Stimulated activated CD4-positive, alpha-beta T cell treated with anti-CD3 and anti-CD28 coated beads, Interleukin-1b, Interleukin-23, amount 100 ng/mL, for 48 hours (primary cell): ENCODE results near the gene GABRD.

Source experiments
- DNase-seq: peaks from one replicate; pipeline ENCODE4 v3.0.0-alpha.2; 2020

Gene GABRD

DNA sequence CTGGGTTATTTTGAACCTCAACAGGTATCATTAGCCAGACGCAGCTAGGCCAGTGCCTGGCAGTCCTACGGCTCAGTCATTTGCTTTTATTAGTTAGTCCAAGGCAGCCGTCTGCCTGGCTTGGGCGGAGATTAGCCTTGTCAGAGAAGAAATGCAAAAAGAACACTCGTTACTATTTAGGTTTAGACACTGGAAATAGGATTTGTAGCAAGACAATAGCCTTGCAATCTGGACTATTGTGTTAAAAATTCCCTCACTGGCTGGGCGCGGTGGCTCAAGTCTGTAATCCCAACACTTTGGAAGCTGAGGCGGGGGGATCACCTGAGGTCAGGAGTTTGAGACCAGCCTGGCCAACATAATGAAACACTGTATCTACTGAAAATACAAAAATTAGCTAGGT, 20.1 kb downstream of the GABRD start:
- no peak for DNase-seq

DNA sequence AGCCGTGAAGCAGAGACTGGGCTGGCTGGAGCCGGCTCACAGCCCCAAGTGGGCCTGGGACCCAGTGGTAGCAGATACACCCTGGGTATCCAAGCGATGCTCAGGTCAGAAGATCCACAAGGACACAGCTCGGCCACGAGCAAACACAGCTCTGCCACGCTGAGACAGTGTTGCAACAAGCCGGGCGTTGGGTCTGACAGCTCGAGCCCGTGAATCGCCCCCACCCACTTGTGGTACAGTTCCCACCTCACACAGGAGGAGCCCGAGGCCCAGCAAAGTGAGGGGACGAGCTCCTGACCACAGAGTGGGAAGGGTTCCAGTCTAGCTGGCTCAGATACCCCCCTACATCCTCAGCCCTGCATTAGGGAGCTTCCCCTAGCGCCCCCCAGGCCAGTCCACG, 22.2 kb downstream of the GABRD start:
- DNase-seq, result no peak

DNA sequence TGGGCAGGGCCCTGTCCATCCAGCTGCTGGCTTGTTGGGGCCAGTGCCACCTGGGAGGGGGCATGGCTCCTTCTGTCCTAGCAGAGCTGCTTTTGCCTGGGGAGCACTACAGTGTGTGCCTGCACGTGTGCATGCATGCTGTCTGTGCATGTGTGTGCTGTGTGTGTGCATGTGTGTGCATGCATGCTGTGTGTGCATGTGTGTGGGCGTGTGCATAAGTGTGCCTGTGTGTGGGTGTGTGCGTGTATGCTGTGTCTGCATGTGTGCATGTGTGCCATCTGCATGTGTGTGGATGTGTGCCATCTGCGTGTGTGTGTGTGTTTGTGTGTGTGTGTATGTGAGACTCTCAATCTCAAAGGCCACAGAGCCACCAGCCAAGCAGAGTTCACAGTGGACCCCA, 22.7 kb downstream of the GABRD start:
- no peak for DNase-seq

- no peak for DNase-seq
These were observed 24.0 kb downstream of the GABRD start for GRCh38 chr1:2042830-2043773.

DNA sequence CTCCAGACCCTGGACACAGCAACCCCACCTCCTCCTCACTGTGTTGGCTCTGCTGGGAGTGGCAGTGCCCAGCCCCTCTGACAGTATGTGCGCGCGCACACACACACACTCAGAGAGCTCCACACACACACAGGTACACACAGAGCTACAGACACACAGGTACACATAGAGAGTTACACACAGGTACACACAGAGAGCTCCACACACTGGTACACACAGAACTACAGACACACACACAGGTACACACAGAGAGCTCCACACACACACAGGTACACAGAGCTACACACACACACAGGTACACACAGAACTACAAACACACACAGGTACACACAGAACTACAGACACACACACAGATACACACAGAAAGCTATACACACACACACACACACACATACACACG, 24.7 kb downstream of the GABRD start:
- no peak for DNase-seq

DNA sequence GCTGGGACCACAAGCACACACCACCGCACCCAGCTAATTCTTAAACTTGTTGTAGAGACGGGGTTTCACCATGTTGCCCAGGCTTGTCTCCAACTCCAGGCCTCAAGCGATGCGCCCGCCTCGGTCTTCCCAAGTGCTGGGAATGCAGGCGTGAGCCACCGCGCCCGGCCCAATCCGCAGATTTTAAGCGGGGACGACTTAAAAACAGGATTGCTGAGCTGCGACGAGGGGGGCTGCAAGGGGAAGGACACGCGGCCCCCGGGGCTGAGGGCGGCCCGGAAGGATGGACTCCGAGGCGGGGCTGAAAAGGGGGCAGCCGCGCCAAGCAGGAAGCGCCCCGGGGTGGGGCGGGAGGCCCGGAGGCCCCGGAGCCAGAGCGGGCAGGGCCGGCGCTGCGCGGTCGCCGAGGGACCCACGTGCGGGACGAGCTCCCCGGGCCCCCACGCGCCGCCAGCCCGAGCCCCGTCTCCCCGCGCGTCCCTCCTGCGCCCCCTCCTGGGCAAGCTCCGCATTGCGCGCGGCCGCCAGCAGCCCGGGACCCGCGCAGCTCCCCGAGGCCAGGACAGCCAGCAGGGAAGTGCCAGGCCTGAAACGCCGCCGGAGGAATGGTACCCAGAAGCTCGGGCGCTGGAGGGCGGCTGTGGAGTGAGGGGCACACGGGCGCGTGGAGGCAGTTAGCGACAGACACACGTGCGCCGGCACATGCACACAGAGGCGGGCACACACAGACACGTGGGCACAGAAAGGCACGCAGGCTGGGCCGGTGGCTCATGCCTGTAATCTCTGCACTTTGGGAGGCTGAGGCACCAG, 25.6 kb downstream of the GABRD start:
- peak; percentile 76 for DNase-seq

GRCh38 chr1:2045468-2046173, 26.5 kb downstream of the GABRD start:
- DNase-seq, result no peak

- peak; percentile 39 for DNase-seq
These were observed 27.2 kb downstream of the GABRD start for GRCh38 chr1:2046174-2046917.

GRCh38 chr1:2046953-2047748, 28.0 kb downstream of the GABRD start:
- no peak for DNase-seq

- DNase-seq, result no peak
These were observed 28.9 kb downstream of the GABRD start for GRCh38 chr1:2047749-2048729.

GRCh38 chr1:2049225-2049717, 30.1 kb downstream of the GABRD start:
- peak; percentile 20 for DNase-seq

- DNase-seq, result peak; percentile 92
These were observed 30.7 kb downstream of the GABRD start, which contains the start of gene PRKCZ for GRCh38 chr1:2049718-2050431. Gene PRKCZ, plus strand, starts transcription at chr1:2050411. Its CDS starts 220 bp downstream, at chr1:2050631.

DNA sequence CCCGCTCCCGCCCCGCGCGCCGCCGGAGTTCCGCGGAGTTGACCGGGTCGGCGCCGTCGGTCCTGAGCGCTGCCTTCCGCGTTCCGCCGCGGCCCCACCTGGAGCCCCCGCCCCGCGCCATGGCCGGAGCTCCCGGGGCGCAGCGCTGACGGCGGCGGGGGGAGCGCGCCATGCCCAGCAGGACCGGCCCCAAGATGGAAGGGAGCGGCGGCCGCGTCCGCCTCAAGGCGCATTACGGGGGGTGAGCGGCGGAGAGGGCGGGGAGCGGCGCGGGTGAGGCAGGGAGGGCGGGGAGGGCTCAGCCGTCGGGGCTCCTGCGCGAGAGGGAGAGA, 31.3 kb downstream of the GABRD start:
- no peak for DNase-seq

DNA sequence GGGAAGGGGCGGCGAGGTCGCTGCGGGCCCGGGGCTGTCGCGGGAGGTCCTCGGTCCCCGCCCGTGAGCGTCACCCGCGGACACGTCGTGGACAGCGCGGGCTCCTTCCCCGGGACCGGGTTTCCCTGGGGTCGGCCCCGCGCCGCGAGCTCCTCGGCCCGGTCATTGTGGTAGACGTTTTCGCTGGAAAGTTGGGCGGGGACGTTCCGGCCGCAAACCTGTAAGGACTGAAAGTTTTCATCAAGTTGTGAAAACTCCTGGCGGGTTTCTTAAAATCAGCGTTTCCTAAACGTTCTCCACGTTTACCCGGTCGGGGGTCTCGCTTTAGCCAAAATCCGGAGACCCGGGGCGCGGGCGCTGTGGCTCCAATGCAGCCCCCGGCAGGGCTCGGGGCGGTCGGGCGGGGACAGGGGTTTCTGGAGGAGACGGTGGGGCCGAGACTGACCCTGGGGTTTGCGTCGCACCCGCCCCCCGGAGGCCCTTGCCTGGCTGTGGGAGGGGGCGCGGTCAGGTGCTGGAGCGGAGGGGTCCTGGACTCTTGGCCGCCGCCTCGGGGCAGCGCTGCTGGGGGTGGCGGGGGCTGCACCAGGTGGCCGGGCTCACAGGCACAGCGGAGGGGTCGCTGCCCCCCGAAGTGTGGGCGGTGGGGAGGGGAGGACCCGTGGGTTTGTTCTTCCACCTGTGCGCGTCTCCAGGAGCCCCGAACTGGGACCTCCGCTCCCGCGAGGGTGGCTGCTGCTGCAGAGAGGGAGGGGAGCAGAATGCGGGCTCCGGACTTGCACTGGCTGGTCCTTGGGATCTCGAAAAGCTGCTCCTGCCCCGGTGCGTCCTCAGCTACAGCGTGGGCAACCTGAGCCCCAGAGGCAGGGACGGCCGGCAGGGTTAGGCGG, 31.9 kb downstream of the GABRD start:
- no peak for DNase-seq

DNA sequence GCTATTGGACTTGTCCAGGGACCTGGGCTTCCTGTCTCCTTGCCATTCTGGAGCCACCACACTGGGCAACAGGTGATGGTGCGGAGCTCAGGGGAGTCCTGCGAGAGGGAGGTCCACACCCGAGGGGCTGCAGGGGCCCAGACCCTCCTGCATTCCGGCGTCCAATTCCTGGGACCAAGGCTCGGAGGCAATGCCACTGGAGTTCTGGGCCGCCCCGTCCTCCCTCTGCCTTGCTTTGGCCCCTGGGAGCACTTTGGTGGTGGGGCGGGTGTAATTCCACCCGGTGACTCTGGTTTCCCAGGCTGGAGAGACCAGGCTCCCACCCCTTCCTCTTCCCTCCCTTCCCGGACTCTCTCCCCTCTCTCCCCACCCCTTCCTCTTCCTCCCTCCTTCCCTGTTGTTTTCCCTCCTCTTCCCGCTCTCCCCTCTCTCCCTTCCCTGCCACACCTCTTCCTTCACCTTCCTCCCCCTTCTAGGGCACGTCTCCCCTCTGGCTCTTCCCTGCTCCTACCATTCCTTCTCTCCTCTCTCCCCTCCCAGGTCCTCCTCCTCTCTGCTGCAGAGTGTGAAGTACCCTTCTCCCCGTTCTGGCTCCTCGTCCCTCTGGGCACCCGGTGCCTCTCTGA, 33.0 kb downstream of the GABRD start:
- no peak for DNase-seq

DNA sequence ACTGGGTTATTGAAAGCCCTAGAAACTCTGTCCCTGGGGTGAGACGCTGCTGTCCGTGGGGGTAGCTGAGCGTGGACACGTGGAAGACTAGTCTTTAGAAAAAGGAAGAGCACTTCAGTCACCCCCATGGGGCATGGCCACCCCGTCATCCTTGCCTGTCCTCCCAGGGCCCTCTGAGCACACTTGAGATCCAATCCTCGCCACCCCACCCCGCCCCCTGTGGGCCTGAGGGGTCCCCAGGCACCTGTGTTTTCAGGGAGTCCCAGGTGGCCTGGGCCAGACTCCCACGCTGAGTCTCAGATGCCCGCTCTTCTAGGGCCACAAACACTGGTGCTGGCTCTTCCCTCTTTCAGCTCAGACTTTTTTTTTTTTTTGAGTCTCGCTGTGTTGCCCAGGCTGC, 33.6 kb downstream of the GABRD start:
- no peak for DNase-seq

- DNase-seq, result no peak
These were observed 34.1 kb downstream of the GABRD start for GRCh38 chr1:2053217-2053616.

- DNase-seq, result no peak
These were observed 34.7 kb downstream of the GABRD start for GRCh38 chr1:2053784-2054376.
